Measurements from ENCODE around the gene SLC22A23.

SLC22A23 gene

DNA sequence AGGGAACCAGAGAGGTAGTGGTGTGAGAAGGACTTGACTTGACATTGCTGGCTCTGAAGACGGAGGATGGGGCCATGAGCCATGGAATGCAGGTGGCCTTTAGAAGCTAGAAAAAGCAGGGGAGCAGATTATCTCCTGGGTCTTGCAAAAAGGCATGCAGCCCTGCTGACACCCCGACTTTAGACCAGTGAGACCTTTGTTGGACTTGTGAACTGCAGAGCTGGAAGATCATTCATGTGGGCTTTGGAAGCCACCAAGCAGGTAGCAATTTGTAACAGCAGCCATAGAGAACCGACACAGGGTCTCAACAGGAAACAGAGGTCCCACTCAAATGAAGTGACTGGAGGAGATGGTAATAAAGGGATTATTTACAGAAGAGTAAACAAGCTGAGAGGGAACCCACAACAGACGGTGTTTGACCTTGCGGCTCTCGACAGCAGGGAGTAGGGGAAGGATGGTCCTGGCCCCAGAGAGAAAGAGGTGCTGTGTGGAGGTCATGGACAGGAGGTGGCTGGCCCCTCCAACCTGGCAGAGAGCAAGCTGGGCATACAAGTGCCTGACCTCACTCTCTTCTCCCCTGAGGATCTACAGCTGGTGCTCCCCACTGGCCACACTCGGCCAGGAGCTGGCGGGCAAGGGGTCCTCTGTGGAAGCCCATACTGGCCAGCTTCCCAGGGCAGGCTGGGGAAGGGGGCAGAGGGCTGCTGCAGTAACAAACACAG is 43.9 kb downstream of the SLC22A23 start:
- TF ChIP-seq, protein P1, sequence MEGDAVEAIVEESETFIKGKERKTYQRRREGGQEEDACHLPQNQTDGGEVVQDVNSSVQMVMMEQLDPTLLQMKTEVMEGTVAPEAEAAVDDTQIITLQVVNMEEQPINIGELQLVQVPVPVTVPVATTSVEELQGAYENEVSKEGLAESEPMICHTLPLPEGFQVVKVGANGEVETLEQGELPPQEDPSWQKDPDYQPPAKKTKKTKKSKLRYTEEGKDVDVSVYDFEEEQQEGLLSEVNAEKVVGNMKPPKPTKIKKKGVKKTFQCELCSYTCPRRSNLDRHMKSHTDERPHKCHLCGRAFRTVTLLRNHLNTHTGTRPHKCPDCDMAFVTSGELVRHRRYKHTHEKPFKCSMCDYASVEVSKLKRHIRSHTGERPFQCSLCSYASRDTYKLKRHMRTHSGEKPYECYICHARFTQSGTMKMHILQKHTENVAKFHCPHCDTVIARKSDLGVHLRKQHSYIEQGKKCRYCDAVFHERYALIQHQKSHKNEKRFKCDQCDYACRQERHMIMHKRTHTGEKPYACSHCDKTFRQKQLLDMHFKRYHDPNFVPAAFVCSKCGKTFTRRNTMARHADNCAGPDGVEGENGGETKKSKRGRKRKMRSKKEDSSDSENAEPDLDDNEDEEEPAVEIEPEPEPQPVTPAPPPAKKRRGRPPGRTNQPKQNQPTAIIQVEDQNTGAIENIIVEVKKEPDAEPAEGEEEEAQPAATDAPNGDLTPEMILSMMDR (IDR thresholded peaks at IDR 0.05; ENCODE audit: insufficient read depth, low read length, poor library complexity, severe bottlenecking): no peak
- DNase-seq (ENCODE audit: extremely low read depth, insufficient read length): no peak
- Histone ChIP-seq H3K36me3 (ENCODE audit: control insufficient read depth, insufficient read depth, low read length) (no peaks in the 10 kb centered on the region), H3K4me3 (replicated peaks; ENCODE audit: low read depth, low read length) (no peak overlapping the region), H3K27me3 (replicated peaks; ENCODE audit: control insufficient read depth, insufficient read depth, low read length) (no peaks in the 10 kb centered on the region; the same call in none of the 2 replicates)

- DNase-seq (ENCODE audit: extremely low read depth, insufficient read length): no peak
- TF ChIP-seq, protein P1 (IDR thresholded peaks at IDR 0.05; ENCODE audit: insufficient read depth, low read length, poor library complexity, severe bottlenecking): no peak
- Histone ChIP-seq H3K4me3 (replicated peaks; ENCODE audit: low read depth, low read length) (no peak overlapping the region), H3K36me3 (ENCODE audit: control insufficient read depth, insufficient read depth, low read length) (no peaks in the 10 kb centered on the region), H3K27me3 (replicated peaks; ENCODE audit: control insufficient read depth, insufficient read depth, low read length) (no peaks in the 10 kb centered on the region; the same call in none of the 2 replicates)
Measured at GRCh38 chr6:3411967-3412778, 44.7 kb downstream of the SLC22A23 start.

DNA sequence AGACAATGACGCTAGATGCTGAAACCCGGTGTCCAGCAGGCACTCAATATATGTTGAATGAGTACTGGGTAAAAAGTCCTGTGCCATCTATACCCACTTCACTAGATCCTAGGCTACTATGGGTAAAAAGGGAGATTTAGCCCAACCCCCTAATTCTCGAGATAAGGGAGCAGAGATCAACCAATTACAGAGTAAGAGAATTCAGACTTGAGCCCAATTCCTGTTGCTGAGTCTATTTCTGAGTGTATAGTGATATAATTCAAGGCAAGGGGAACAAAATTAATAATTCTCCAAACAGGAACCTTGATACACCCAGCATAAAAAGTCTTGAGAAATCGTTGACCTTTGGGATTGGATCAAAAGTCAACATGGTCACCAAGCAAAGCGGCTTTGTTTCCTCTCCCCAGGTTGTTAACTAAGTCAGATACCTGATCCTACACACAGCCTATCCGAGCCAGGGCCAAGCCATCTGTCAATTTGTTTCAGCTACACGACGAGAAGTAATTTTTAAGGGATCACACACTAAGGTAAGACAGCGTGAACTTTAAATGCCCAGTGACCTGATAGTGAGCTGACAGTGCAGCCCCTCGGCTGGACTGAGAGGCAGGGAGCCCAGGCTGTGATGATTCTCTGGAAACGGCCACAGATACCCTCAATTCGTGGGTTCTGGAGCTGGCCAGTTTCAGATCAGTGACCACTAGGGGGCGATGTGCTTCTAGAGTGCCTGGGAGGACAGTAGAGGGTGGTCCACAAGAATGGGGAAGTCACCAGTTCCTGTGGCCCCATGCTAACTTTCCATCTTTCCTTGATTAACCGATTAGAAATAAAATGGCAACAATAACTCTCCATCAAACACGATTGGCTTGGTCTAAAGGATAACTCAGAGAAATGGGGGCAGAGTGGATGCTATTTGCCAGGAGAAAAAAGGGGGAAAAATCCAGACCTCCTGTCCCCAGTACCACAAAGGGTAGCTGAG is 46.2 kb downstream of the SLC22A23 start:
- no peak overlapping the region for H3K4me3 ChIP-seq (replicated peaks; ENCODE audit: low read depth, low read length)
- H3K27me3 ChIP-seq (replicated peaks; ENCODE audit: control insufficient read depth, insufficient read depth, low read length): no peaks in the 10 kb centered on the region; the same call in none of the 2 replicates
- TF ChIP-seq, protein P1 (IDR thresholded peaks at IDR 0.05; ENCODE audit: insufficient read depth, low read length, poor library complexity, severe bottlenecking): peak; percentile 69
- no peak for DNase-seq (ENCODE audit: extremely low read depth, insufficient read length)
- no peaks in the 10 kb centered on the region for H3K36me3 ChIP-seq (ENCODE audit: control insufficient read depth, insufficient read depth, low read length)

DNA sequence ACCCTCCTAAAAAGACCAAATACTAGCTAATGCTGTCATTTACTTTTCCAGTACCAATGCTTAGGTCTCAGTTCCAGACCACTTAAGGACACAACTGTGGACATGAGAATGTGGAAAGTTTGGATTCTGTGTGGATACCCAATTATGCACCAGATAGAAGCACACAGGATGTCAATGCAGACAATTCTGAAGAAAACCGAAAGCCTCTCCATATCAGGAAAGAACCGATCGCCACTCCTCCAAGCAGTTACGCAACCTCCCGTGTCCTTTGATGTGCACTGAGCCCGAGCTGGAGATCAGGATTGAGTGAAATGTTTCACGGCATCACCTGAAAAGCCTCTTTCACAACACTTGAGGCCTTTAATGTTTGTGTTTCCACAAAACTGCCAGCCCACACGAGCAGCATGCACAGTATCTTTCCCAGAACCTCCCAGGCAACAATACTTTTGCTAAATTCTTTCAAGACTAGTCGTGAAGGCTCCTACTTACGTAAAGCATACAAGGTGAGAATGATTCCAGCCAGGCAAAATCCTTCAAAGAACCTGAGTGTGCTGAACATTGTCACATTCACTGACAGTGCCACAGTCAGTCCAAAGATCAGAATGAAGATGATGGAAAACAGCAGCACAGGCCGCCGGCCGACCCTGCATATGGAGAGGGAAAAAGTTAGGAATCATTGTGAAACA is 47.0 kb downstream of the SLC22A23 start:
- TF ChIP-seq, protein P1 (IDR thresholded peaks at IDR 0.05; ENCODE audit: insufficient read depth, low read length, poor library complexity, severe bottlenecking): no peak
- Histone ChIP-seq H3K36me3 (ENCODE audit: control insufficient read depth, insufficient read depth, low read length) (no peaks in the 10 kb centered on the region), H3K27me3 (replicated peaks; ENCODE audit: control insufficient read depth, insufficient read depth, low read length) (no peaks in the 10 kb centered on the region; the same call in none of the 2 replicates), H3K4me3 (replicated peaks; ENCODE audit: low read depth, low read length) (no peak overlapping the region)
- no peak for DNase-seq (ENCODE audit: extremely low read depth, insufficient read length)

- Histone ChIP-seq H3K36me3 (ENCODE audit: control insufficient read depth, insufficient read depth, low read length) (no peaks in the 10 kb centered on the region), H3K4me3 (replicated peaks; ENCODE audit: low read depth, low read length) (no peak overlapping the region), H3K27me3 (replicated peaks; ENCODE audit: control insufficient read depth, insufficient read depth, low read length) (no peaks in the 10 kb centered on the region; the same call in none of the 2 replicates)
- no peak for DNase-seq (ENCODE audit: extremely low read depth, insufficient read length)
- TF ChIP-seq, protein P1 (IDR thresholded peaks at IDR 0.05; ENCODE audit: insufficient read depth, low read length, poor library complexity, severe bottlenecking): no peak
Measured at GRCh38 chr6:3408665-3409064, 48.2 kb downstream of the SLC22A23 start.
